GM10248 (cell line): ENCODE results near the gene USP46.

ENCODE experiments used
- CTCF ChIA-PET: fragments of 300-600 bp; sonication (Branson Sonifier 250); formaldehyde crosslinking; extraction: SDS; loops from one replicate; lab custom pipeline; 2021; ENCODE audit warnings: antibody characterized with exemption; lab: Yijun Ruan, JAX
- POLR2A ChIA-PET: fragments of 350-650 bp; sonication (Branson Sonifier 250); formaldehyde crosslinking; extraction: SDS; loops from one replicate; lab custom pipeline; 2020; ENCODE audit warnings: antibody characterized with exemption; lab: Yijun Ruan, JAX
- DNase-seq: peaks from one replicate; pipeline ENCODE4 v3.0.0; 2012; ENCODE audit errors: extremely low spot score
- TF ChIP-seq, protein P1 (sequence below): IDR thresholded peaks from 2 replicates; pipeline ENCODE4 v1.5.1; 2012; ENCODE audit warnings: mild to moderate bottlenecking, low read depth; ENCODE audit errors: extremely low read depth, missing control alignments, control extremely low read depth

USP46 gene

DNA sequence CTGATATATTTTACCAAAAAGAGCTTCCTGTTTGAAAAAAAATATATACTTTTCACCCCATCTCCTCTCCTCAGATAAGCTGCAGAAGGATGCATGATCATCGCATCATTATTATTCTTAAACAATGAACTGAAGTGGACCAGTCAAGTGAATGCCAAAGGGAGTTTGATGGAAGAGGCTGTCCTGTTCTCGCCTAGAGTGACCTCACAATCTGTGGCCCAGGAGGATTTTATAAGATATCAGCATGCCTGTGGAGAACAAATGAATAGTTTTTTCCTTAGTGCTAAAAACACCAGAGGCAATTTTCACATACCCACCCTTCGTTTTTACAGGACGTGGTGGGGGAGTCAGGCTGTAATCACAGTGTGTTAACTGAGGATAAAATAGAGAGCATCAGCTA lies 112.7 kb downstream of the USP46 start:
- TF ChIP-seq, protein P1, sequence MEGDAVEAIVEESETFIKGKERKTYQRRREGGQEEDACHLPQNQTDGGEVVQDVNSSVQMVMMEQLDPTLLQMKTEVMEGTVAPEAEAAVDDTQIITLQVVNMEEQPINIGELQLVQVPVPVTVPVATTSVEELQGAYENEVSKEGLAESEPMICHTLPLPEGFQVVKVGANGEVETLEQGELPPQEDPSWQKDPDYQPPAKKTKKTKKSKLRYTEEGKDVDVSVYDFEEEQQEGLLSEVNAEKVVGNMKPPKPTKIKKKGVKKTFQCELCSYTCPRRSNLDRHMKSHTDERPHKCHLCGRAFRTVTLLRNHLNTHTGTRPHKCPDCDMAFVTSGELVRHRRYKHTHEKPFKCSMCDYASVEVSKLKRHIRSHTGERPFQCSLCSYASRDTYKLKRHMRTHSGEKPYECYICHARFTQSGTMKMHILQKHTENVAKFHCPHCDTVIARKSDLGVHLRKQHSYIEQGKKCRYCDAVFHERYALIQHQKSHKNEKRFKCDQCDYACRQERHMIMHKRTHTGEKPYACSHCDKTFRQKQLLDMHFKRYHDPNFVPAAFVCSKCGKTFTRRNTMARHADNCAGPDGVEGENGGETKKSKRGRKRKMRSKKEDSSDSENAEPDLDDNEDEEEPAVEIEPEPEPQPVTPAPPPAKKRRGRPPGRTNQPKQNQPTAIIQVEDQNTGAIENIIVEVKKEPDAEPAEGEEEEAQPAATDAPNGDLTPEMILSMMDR, result no peak
- ChIA-PET POLR2A (no interaction called here), CTCF (interaction anchor here (0.7 to 4.3 kb wide), 27 partner anchors 8 to 460 kb away, joined by 3 to 76 read pairs (median 6); no protein-coding TSS in a partner anchor)
- no peak for DNase-seq

DNA sequence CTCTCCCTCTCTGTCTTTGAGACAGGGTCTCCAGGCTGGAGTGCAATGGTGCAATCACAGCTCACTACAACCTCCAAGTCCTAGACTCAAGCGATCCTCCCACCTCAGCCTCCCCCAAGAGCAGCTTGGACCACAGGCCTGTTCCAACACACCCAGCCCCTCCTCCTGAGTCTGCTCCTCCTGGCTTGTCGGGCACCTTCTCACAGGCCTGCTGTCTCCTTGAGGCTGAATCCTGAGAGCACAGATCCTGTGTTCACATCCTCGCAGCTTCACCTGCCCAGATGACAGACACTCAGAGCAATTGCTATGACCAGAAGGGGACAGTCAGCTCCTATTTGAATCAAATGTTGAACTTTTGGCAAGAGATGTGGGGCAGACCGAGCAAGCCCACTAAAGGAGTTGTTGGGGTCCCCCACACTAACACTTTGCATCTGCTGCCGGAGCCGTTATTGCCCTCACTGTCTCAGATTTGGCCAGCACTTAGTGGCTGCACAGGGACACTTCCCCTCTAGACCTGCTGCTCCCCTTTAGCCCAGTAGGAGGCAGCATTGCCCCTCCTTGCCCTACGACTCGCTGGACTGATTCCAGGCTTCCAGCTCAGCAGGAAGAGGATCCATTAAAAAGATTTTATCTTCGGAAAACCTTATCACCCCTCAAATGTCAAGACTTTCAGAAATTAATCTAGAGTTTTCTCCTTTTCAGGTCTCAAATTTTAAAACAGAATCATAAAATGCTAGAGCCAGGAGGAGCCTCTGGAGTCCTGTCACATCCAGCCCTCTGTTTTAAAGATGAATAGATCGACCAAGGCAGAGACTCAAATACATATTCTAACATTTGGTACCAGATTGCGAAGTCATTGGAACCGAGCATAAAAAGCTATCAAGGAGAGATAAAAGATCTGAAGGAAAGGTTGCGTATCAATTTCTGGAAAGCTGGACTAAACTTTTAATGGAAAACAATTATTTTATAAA lies 113.7 kb downstream of the USP46 start:
- ChIA-PET CTCF (interaction anchor here (0.6 to 4.3 kb wide), 58 partner anchors 9 to 1689 kb away, joined by 3 to 76 read pairs (median 4); no protein-coding TSS in a partner anchor), POLR2A (no interaction called here)
- TF ChIP-seq, protein P1, result peak; percentile 92
- peak; percentile 75 for DNase-seq
